NCI-H128 (cell line): ENCODE results near the gene GAP43.

ENCODE experiments used
- DNase-seq: peaks from one replicate; lab custom pipeline; 2025; ENCODE audit not compliant: unreplicated experiment; lab: John Stamatoyannopoulos, UW

The GAP43 gene

DNA sequence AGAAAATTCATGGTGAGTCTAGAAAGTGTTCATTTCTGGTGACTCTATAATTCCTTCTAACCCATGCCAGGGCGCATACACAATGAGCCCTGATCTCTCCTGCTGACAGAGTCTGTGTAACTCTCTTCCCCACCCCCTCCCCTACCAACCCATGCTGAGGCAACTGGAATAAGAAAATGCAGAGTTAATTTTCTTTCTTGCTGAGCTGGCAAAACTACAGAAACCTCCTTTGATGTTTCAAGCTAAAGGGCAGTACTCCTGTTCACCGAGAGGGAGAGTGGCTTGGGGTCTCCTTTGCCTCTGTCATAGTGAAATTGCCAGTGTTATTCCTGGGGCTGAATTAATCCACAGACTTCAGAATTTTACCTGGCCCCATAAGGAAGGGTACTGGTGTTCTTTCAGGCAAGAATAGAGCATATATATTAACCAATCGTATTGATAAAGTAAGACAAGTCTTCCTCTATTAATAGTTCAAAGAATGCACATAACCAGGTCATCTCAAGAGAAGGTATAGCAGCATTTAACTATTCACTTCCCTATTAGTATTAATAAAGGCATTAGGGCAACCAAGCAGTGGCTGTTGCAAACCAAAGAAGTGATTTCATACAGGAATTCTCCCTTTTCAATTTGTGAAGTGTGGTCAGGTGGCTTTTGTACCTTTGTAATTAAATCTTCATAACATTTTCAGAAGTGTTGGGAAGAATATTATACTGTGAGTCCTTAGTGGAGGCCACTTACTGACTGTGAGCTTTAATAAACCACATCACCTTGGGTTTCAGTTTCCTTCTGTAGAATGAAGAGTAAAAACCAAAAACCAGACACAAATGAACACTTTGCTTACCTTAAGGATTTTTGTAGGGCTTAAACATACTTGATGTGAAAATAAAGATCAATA lies 4.1 kb downstream of the GAP43 start:
- DNase-seq, result no peak

- no peak for DNase-seq
Observed at GRCh38 chr3:115628075-115628412, 4.7 kb downstream of the GAP43 start.

DNA sequence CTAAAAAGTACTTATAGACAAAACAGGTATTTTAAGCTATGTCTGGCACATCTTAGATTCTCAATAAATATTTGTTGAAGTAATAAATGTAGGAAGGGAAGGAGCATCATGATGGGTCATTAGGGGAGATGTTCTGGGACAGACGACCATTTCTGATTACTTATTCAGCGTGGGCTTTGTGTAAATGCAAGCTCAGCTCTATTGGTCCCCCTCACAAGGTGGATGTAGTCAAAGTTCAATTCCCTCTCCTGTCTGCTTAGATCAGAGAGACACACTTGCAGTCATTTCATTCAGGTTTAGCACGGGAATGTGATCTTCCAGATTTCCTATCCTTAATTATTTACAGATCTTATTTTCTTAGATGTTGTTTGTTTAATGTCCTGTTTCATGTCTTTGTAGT lies 7.5 kb downstream of the GAP43 start:
- no peak for DNase-seq

DNA sequence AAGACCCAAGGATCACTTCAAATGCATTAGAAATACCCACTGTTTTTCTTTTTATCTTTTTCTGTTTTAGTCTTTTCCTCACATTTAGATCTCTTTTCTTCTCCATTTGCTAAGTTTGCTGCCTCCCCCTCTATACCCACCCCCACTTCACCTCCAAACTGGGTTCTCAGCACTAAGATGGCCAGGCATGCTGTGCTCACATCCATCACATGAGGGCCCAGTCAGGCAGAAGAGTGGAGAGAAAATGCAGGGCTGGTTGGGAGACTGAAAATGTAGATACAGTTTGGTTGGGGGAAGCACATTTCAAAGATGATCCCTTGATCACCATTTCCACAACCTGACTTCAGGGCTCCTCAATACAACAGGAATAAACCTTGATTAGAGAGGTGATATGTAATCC lies 8.7 kb downstream of the GAP43 start:
- no peak for DNase-seq

DNA sequence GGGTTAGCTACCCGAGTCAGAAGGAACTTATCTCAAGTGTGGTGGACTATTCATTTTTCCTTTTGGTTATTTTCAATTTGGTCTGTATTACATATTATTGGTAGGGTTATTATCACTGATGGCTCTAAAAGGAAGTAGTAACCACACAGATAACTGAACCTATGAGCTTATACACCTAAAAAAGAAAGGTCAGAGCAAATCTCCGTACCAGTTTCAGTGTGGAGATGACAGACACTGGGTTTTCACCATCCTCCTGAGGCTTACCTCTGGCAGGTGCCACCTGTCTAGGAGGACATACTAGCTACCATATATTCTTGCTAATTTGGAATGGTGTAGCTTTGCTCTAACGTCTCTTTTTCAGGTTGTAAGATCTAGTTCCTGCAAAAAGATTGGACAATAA lies 10.2 kb downstream of the GAP43 start:
- DNase-seq, result no peak

- DNase-seq, result no peak
Observed at GRCh38 chr3:115634052-115634451, 10.7 kb downstream of the GAP43 start.

GRCh38 chr3:115635406-115635805 lies 12.1 kb downstream of the GAP43 start:
- no peak for DNase-seq

DNA sequence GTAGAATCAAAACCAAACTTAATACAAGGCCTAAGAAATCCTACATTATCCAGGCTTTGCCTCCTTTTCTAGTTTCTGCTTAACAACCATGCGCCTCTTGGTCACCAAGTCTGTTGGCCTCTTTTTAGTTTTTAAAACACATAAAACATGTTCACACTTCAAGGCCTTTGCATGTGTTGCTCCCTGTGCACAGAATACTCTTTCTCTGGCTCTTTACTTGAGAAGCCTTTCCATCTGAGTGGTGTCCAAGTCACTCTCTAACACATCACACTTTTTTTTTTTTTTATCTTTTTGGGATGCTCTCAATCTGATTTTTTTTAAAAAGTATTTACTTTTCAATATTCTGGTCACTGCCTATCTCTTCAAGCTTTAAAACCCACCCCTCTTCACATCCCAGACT lies 14.9 kb downstream of the GAP43 start:
- no peak for DNase-seq

DNA sequence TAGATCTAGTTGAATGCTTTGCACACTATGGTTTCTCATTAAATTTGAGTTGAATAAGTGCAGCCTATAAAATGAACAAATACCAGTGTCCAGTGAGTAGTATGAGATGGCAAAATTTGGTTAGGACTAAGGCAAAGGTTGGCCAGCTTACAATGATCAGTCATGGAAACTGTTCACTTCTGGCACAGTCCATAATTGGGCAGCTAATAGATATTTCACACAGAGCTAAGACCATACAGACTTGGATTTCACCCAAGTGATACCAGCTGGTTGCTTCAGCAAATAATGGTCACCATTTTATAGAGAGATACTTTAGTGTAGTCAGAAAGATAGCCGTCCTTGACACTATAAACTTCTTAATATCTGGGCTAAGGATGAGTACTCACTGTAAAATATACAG lies 15.7 kb downstream of the GAP43 start:
- DNase-seq, result no peak

DNA sequence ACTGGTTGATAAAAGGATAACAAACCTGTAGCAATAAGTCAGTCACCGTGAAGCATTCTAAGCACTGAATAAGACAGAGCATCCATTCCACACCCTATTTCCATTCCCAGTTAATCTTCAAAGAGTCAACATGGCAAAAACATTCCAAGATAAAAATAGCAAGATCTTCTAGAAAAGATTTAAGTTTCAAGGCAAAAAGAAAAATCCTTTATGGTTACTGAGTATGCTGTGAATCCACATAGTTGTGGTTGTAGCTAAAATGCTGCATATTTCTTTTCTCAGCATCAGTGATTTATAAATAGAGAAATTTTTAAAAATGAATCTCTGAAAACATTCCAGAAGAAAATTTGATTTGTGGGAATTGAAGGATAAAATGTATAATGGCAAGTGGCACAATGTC lies 21.1 kb downstream of the GAP43 start:
- no peak for DNase-seq

DNA sequence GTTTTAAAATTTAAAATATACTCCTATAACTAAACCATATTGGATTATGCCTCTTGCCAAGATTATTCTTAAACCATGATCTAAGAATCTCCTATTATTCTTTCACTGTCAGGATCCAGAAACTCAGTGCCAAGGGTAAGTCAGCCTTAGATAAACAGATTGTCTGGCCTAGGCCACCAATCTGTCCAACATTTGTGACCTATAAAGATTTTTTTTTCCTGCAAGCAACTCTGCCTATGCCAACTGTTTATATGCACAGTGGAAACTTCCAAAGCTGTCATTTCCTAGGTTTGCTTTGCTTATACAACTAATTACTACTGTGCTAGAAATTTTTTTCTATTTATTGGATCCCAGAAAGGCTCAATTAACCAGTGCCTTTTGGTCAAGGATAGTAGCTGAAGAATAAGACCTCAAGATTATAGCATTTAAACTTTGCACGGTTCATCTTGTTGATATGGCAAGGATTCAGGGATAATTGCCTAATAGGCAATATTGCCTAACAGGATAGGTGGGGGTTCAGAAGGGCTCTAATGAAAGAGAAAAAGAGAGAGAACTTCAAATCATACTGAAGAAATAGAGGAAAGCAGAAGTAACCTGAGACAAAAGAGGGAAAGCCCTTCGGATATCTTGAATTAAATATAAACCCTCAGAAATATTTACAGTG lies 22.8 kb downstream of the GAP43 start:
- DNase-seq, result no peak

- DNase-seq, result no peak
Observed at GRCh38 chr3:115648559-115648958, 25.2 kb downstream of the GAP43 start.

DNA sequence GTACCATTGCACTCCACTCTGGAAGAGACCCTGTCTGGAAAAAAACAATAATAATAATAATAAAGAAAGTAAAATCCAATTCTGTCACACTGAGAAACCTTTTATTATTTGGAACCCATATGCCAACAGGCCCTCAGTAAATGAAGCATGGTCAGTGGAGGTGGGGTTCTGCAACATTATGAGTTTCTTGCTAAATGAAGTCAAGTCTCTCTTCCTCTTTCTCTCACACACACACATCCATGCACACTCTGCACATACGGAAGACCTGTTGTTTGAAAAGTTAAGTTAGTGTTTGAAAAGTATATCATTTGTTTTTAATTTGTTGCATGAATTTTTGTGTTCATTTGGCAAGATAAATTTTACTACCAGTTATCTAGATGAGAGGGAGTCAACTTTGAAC lies 27.8 kb downstream of the GAP43 start:
- DNase-seq, result no peak

DNA sequence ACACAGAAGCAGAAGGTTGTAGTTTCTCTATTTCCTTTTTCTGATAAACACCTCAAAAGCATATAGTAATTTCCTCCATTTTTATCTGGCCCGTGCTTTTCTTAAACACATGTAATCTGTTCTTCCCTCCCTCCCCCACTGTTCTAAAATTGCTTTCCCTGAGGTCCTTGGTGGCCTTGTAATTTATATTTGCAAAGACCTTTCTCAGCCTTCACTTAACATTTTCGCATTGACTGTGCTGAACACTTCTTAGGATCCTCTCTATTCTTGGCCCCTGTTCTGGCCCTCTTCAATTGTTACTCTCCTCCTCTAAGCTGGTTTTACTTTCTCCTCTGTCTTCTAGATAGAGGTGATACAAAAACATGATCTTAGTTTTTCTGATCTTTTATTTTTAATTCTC lies 28.3 kb downstream of the GAP43 start:
- DNase-seq, result no peak

GRCh38 chr3:115652738-115653137 lies 29.4 kb downstream of the GAP43 start:
- no peak for DNase-seq

GRCh38 chr3:115655761-115656282 lies 32.5 kb downstream of the GAP43 start:
- no peak for DNase-seq

GRCh38 chr3:115657168-115657567 lies 33.9 kb downstream of the GAP43 start:
- no peak for DNase-seq

- DNase-seq, result no peak
Observed at GRCh38 chr3:115658032-115658336, 34.7 kb downstream of the GAP43 start.

DNA sequence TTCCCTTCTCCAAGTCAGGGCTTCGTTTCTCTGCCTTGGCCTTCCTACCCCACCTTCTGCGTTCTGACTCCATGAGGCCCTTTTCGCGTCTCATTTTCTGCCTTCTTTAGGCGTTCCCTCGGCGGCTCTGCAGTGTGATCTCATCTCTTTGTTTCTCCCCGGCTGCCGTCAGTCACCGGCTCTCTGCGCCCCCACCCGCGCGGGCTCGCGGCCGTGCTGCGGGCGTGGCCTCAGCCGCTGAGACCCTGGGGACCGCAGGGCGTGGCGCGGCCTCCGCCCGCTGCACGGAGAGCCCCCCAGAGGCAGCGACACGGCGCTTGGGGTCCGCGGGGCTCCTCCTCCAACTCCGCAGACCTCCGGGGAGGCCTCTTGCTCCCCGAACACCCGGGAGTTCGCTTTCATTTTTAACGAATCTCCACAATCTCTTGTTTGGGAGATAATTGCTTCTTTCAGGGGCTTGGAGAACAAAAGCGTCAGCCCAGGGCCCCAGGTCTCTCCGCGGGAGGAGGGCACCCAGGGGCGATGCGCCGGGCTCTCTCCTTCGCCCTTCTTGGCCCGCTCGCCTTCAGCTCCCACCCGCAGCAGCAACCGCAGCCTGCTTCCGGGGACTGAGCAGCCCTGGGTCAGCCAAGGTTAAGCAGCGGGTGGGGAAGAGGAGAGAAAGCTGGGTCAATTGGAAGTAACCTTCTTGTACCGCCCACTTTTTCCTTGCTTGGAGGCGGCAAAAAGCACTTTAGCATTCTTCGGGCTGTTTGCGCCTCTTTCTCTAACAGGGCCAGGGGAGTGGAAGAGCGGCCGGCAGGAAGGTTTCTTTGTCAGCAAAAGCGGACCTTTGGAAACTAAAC lies 35.2 kb downstream of the GAP43 start:
- DNase-seq, result peak; percentile 76

- DNase-seq, result no peak
Observed at GRCh38 chr3:115659253-115660220, 36.2 kb downstream of the GAP43 start.
